HTERT RPE-1 (cell line): ENCODE results near the gene CCDC91.
"Not testable (repeated sequence)": the region's sequence is repeated elsewhere in the genome, so short reads cannot be mapped to it uniquely, and the experiment has no call there.

Experiments
- in situ Hi-C: fragments of 300-500 bp; cut with MboI; formaldehyde crosslinking; loops from 4 replicates; pipeline ENCODE4 v1.14.3; 2020; ENCODE audit warnings: low sequenced_read_pairs

CCDC91 gene

DNA sequence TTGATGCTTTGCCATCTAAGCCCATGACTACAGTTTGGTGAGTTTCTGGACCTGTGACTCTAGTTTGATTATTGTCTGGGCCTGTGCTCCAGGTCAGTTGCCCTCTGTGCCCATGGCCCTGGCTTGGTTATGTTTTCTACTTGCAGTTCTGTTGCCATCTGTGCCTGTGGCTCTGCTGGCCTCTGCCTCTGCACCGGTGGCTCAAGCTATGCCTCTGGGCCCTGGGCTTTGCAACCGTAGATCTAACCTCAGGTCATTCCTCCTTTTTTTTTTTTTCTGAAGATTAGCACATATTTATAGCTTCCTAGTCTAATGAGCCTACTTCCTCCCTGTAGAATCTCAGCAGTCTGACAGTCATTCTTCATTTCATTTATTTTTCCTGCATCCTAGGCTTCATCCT lies 161.2 kb downstream of the CCDC91 start:
- in situ Hi-C loops = no loop called here

DNA sequence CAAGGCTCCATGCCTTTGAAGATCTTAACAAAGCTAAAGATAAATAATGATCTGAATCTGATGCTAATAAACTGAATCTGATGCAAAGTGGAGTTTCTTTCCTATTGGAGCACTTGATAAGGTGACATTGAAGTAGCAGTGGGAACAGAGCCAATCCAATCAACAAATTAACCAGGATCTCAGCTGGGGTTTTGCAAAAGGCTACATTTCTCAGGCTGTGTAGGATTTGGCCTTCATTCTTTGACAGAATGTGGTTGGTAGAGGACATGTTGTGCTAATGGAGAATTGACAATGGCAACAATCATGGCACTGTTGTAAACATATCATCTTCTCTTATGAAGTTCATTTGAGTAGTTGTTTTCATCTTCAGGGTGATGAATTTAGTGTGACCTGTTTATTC lies 164.9 kb downstream of the CCDC91 start:
- in situ Hi-C loops = no loop called here

DNA sequence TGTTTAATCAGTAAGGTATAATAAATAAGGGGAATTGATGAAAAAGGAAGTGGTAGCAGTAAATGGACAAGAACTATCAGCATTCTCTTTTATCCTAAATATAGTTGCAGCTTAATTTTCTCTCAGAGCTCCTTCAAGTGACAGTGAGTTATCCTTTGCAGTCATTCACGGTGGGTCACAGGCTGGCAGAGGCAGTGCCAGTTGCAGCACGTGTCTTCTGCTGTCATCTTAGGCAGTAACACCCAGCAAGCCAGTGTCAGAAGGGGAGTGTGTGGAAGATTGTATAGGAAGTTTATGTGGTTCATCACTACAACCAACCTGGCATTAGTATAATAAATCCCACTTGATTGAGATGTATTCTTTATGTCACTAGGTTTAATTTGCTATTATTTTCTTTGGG lies 170.0 kb downstream of the CCDC91 start:
- in situ Hi-C loops = no loop called here

DNA sequence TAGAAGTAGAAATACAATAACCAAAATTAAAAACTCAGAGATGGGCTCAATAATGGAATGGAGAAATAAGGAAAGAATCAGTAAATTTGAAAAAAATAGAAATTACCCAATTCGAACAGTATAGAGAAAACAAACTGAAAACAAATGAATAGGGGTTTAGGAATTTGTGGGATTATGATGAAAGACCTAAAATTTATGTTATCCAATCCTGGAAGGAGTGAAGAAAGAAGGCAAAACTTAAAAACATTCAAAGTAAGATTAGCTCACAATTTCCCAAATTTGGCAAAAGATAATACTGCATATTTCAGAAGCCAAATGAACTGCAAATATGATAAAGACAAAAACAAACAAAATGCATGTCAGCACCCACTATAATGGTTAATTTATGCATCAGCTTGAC lies 177.1 kb downstream of the CCDC91 start:
- in situ Hi-C loops = no loop called here

DNA sequence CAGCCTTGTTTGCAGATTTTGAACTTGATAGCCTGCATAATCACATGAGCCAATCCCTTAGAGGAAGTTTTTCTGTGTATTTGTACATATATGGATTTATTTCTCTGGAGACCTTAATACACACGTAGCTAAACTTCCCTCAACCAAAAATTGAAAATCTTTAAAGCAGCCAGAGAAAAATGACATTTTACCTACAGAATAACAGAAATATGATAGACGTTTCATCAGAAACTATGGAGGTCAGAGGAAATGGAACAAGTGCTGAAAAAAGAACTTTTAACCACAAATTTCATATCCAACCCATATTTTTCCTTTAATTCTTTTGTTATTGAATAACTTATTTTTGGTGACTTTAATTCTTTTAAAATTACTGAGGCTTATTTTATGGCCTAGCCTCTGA lies 177.7 kb downstream of the CCDC91 start:
- in situ Hi-C loops = no loop called here

DNA sequence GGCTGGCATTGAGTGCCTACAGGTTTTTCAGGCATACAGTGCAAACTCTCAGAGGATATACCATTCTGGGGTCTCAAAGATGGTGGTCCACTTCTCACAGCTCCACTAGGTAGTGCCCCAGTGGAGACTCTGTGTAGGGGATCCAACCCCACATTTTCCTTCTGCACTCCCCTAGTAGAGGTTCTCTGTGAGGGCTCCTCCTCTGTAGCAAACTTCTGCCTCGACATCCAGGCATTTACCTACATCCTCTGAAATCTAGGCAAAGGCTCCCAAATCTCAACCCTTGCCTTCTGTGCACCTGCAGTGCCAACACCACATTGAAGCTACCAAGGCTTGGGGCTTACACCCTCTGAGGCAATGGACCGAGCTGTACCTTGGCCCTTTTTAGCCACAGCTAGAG lies 179.2 kb downstream of the CCDC91 start:
- in situ Hi-C loops = no loop called here

DNA sequence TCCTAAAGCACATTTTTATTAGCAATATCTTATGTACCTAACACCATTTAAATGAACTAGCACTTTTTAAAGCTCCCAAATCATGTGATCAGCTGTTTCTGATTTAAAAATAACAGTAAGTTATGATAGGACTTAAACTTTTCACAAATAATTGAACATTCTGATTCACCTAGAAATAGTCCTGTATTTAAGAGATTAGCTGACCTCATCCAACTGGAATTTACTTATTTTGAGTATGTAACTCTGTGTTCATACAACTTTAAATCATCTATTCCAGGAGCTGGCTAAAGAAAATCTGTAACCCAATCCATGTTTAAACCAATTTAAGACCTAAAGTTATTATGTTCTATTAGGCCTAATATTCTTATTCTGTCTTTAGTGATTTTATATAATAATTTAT lies 184.3 kb downstream of the CCDC91 start:
- in situ Hi-C loops = no loop called here

DNA sequence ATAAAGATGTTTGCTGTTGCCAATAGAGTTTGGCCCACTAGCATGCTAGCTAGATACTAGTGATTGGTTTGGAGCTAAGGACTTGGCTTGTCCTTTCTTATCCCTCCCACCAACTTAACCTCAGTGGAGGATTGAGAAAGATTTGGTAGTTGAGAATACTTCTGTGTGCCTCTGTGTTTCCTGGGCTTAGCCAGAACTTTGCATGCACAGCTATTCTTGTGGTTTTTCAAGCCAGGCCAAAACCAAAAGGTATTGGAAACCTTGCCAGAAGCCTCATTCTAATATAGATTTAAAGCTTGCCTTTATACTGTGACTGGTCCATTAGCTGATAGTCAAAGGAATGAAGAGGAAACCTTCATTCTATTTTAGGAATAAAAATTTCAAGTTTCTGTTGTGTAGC lies 188.5 kb downstream of the CCDC91 start:
- in situ Hi-C loops = no loop called here

DNA sequence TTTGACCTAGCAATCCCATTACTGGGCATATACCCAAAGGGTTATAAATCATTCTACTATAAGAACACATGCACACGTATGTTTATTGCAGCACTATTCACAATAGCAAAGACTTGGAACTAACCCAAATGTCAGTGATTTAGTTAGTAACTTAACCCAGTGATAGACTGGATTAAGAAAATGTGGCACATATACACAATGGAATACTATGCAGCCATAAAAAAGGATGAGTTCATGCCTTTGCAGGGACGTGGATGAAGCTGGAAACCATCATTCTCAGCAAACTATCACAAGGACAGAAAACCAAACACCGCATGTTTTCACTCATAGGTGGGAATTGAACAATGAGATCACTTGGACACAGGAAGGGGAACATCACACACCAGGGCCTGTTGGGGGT lies 189.5 kb downstream of the CCDC91 start:
- in situ Hi-C loops = not testable (repeated sequence)

DNA sequence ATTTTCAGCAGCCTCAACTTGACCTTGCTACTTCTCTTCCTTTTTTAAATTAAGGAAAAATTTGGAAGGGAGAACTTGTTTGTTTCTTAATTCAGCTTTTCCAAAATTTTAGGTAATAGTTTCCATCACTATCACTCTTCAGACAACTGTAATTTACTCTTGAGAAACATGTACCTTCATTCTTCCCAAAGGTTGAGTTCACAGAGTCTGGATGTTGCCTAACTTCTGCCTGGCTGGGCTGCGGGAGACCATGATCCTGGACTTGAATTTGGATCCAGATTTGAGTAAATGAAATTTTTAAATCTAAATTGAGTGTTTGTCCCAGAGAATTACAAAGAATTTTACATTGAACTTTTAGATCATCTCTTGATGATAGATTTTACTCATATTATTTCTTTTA lies 193.1 kb downstream of the CCDC91 start:
- in situ Hi-C loops = no loop called here

DNA sequence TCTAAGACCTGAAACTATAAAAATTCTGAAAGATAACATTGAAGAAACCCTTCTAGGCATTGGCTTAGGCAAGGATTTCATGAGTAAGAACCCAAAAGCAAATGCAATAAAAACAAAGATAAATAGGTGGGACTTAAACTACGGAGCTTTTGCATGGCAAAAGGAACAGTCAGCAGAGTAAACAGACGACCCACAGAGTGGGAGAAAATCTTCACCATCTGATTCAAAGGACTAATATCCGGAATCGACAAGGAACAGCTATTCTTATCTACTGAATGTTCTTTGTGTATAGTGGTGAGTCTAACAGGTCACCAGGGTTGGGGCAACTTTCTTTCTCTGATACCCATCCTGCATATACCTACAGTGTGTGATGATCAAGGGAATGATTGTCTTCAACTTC lies 198.6 kb downstream of the CCDC91 start:
- in situ Hi-C loops = no loop called here

DNA sequence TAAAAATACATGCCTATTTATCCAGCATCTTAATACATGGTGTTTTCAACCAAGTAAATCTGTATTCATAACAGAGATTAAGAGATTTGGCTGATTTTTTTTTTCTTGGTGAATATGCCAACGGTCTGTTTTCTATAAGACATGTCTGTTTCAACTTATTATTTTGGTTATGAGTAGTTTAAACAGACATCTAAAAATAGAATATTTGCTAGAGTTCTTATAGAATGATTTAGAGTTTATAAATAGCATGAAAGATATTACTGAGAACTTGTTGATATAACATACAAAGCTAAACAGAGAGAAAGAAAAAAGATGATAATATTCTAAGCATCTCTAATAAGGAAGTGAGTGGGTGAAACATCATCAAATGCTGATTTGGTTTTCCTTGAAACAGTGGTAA lies 199.9 kb downstream of the CCDC91 start:
- in situ Hi-C loops = no loop called here

DNA sequence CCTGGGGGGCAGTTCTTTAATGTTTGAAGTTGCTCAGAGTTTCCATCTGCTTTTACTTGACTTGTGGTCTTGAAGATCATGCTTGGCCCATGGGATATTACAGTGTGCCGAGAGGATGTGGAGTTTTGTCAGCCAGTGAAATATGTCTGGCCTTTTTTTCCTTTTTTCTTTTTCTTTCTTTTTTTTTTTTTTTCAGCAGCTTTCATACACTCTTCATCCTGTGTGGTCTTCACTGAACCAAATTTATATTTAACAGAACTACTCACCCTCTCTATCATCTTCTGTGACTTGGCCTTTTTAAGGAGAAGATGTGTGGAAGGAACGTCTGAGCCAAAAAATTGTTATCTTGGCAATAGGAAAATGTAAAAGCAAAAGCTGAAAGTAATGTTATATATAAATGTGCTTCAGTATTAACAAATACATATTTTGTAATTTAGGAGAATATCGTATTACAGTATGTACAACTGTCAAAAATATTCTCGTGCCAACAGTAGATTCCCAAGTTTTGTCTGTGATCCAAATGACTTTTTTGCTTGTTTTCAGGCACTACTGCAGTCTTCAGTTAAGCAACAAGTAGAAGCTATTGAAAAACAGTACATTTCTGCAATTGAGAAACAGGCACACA lies 200.6 kb downstream of the CCDC91 start:
- in situ Hi-C loops = no loop called here

DNA sequence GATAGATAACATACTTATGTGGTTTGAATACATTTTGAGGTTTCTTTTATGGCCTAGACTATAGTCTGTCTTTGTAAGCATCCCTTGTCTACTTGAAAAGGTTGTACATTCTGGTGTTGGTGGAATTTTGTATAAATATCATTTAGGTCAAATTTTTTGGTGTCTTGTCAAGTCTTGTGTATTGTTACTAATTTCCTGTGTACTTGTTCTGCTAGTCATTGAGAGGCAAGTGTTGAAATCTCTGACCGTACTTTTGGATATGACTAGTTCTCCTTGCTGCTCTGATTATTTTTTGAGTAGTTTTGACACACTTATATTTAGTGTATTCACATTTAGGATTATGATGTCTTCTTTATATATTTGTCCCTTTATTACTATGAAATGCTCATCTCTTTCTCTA lies 219.6 kb downstream of the CCDC91 start:
- in situ Hi-C loops = no loop called here

DNA sequence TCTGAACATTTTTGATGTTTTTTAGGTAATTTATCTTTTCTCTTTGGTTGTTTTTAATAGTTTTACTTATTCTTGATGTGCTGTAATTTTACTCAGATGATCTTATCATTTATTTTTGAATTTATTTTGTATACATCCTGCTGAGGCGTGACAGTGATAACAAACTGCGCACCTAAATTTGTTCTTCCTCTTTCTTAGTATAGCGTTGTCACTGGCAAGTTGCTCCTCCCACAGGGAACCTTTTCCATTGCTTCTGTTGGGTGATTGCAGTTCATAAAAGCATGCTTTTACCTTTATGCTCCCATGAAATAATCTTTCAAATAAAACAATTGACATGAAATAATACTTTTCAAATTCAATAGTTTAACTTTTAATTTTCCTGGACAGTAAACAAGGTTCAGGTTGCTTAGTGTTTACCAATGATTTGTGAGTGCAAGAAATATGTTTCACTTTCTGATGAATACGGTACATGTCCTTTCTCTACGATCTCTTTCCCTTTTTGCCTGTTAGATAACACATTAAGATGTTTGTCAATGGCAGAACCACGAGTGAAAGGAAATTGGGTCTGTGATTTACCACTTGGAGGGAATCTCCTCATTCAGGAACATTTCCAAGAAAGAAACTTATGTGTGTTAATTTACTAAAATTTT lies 223.3 kb downstream of the CCDC91 start:
- in situ Hi-C loops = no loop called here

DNA sequence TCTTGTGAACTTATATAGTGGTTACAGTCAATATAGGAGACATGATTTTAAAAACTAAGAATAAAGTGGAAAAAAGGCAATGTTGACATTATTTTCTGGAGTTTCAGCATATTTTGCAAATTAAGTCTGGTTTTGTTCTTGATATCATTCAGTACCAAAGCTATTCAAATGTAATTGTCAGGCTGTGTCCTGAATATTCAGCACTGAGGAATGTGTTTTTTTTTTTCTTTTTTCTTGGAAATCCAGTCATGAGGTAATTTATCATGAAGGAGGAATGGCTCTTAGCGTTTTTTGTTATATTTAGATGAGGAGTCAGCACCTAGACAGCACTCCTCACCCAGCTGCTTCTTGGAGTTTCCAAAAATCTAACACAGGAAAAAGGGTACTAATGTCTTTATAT lies 225.5 kb downstream of the CCDC91 start:
- in situ Hi-C loops = no loop called here

DNA sequence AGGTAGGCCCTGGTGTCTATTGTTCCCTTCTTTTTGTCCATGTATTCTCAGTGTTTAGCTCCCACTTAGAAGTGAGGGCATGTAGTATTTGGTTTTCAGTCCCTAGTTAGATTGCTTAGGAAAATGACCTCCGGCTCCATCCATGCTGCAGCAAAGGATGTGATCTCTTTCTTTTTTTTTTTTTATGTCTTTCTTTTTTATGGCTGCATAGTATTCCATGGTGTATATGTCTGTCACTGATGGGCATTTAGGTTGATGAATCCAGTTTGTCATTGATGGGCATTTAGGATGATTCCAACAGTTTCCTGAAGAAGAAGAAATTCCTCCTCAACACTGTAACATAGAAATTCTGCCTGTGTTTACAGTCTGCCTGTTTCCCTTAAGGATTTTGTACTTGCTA lies 231.1 kb downstream of the CCDC91 start:
- in situ Hi-C loops = no loop called here

DNA sequence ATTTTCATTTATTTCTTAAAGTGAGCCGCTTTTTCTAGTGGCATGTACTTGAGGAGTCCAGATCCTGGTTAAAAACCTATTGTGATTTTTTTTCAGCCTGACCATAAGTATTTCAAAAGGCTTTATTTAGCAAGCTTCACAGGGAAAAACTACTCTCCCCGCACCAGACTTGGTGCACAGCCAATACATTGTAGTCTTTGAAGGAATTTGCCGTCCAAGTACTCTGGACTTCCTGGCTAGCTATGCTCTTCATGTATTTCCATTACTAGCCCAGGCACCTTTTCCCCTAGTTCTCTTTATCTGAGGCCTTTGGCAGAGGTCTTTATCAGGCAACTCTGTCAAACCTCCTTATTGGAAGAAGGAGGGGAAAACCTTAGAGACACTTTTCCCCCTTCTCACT lies 234.7 kb downstream of the CCDC91 start:
- in situ Hi-C loops = no loop called here

DNA sequence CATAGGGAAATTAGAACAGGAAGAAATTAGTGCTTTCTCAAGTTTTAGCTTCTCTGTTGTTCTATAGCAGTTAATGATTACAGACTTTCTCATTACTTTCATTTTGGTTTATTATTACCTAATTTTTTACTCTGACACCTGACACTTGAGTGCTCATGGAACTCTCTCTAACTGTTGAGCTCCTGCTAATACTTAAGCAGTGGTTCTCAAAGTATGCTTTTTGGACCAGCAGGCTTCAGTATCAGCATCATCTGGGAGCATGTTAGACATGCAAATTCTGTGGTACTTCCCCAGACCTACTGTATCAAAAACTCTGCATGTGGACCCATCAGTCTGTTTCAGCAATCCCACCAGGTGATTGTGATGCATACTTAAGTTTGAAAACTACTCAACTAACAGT lies 235.3 kb downstream of the CCDC91 start:
- in situ Hi-C loops = no loop called here

DNA sequence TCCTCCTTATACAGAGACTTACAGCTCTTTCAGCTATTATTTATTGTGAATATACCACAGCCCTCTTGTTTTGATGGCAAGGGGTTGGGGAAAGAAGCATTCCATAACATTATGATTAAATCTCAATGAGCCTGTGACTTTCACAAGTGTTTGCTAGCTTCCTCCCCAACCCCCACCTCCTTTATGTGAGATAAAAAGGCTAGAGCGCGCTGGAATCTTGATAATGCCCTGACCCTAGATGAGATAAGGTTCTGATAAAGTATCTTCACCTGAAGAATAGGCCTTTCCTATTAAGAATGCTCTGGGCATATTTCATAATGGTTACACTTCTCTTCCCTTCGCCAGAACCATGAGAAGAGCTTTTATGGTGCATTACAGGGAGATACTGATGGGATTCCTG lies 236.8 kb downstream of the CCDC91 start:
- in situ Hi-C loops = no loop called here

DNA sequence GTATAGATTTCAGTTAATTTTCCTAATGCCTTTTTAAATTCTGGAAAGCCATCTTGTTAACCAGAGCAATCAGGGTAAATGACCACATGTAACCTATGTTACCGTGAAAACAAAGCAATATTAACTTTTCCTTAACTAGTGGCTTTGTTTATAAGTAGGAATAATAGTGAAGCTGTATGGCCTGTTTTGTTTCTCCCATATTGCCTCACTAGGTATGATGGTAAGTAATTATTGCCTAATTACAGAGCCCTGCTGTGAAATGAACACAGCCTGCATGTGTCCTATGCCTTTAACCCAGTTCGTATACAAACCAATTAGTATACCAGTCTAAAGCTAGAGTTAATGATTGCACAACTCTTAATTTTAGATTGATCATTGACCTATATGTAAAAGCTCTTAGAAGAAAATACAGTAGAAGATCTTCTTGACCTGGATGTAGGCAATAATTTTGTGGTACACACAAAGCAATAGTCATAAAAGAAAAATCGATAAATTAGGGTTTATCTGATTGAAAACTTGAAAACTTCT lies 249.9 kb downstream of the CCDC91 start:
- in situ Hi-C loops = no loop called here

DNA sequence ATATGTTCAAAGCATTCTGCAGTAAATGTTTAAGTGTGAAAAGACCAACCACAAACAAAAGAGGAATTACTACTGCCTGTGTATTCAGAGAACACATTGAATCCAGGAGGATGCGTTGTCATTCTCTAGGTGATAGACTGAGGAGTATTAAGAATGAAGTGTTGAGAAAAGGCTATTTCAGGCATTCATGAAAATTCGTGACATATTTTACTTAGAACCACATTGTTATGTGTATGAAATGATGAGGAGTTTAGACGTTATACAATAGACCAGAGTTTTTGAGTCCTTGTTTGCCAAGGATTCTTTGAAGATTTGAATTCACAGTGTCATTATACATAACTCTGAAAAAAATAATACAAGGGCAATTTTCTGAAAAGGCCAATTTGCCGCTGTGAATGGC lies 251.8 kb downstream of the CCDC91 start:
- in situ Hi-C loops = no loop called here

DNA sequence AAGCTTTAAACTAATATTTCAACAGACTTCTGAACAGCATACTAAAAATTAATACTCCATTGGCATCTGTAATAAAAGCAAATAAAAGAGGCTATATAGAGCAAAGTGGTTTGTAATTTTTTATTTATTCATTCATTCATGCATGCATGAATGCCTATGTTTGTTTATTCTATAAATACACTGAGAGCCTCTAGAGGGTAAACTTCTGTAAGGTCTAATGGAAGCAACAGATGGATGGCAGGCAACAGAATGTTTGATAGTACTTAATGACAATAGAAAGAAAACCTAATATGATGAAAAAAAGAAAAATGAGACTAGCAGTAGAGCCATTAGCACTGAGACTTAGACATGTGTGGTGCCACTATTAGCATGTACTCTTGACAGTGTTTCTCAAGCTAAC lies 253.1 kb downstream of the CCDC91 start:
- in situ Hi-C loops = no loop called here
